K562 (cell line): ENCODE measurements around the gene CUTA. TPM values are rescaled to one million over a fixed set of nuclear protein-coding genes. Genes with fewer than 3 reads are reported as not detected.

Experiments used
- BACH1 ChIP-seq: fragments of 200-800 bp; sonication (Bioruptor generic); IDR thresholded peaks from 2 replicates; pipeline ENCODE4 v1.6.1; 2016; ENCODE audit warnings: missing genetic modification characterization, missing compliant biosample characterization
- BHLHE40 ChIP-seq: IDR thresholded peaks from 2 replicates; pipeline ENCODE4 v1.6.1; 2011; ENCODE audit warnings: low read length, improper control_type of control experiment
- CHD1 ChIP-seq: fragments of 200-600 bp; sonication (generic); IDR thresholded peaks from one replicate; pipeline ENCODE4 v1.6.1; 2012; ENCODE audit warnings: mild to moderate bottlenecking, moderate library complexity, low read length, inconsistent platforms
- EP400 ChIP-seq: fragments of 450-650 bp; IDR thresholded peaks from 2 replicates; pipeline ENCODE4 v1.6.1; 2017; ENCODE audit warnings: antibody characterized with exemption, mild to moderate bottlenecking, moderate library complexity
- FOXM1 ChIP-seq, 2 experiments: fragments of 450-650 bp in 1 of 2; sonication (generic) in 1 of 2; formaldehyde crosslinking in 1 of 2; IDR thresholded peaks; 2 replicates each; pipeline versions ENCODE4 v1.6.1 to v1.9.0; 2017 to 2022; ENCODE audit warnings: low read depth in 2 of 2, mild to moderate bottlenecking in 2 of 2, missing genetic modification reagents in 1 of 2, moderate library complexity in 1 of 2
- MXI1 ChIP-seq: IDR thresholded peaks from 2 replicates; pipeline ENCODE4 v1.6.1; 2011; ENCODE audit warnings: low read depth, mild to moderate bottlenecking, improper control_type of control experiment, low read length
- NR2C1 ChIP-seq, 2 experiments: fragments of 450-650 bp; IDR thresholded peaks; 2 replicates each; pipeline ENCODE4 v1.6.1; 2017; ENCODE audit warnings: mild to moderate bottlenecking in 2 of 2, antibody characterized with exemption in 1 of 2, inconsistent platforms in 1 of 2, missing compliant biosample characterization in 1 of 2, missing genetic modification characterization in 1 of 2
- PHF21A ChIP-seq: fragments of 450-650 bp; IDR thresholded peaks from 2 replicates; pipeline ENCODE4 v1.6.1; 2017; ENCODE audit warnings: low read depth, borderline replicate concordance
- ZBTB8A ChIP-seq: fragments of 450-650 bp; IDR thresholded peaks from 2 replicates; pipeline ENCODE4 v1.6.1; 2018; ENCODE audit warnings: mild to moderate bottlenecking, moderate library complexity; ENCODE audit not compliant: partially characterized antibody
- ZNF212 ChIP-seq: fragments of 450-650 bp; formaldehyde crosslinking; IDR thresholded peaks from 2 replicates; pipeline ENCODE4 v1.4.0; 2020; ENCODE audit warnings: mild to moderate bottlenecking
- ZNF224 ChIP-seq: sonication (generic); formaldehyde crosslinking; IDR thresholded peaks from 2 replicates; pipeline ENCODE4 v1.8.0; 2022; ENCODE audit warnings: mild to moderate bottlenecking, missing genetic modification reagents
- ZNF274 ChIP-seq: IDR thresholded peaks from 2 replicates; pipeline ENCODE4 v1.6.1; 2011; ENCODE audit warnings: low read depth, mild to moderate bottlenecking, low read length, moderate library complexity, borderline replicate concordance
- ZNF311 ChIP-seq: fragments of 250-450 bp; sonication (Bioruptor Pico); IDR thresholded peaks from 2 replicates; pipeline ENCODE4 v1.4.0; 2020; ENCODE audit warnings: mild to moderate bottlenecking, moderate library complexity
- ZNF41 ChIP-seq: fragments of 250-450 bp; sonication (Bioruptor Pico); conservative IDR thresholded peaks from 2 replicates; pipeline ENCODE4 v1.4.0; 2020; ENCODE audit warnings: mild to moderate bottlenecking
- ZNF445 ChIP-seq: fragments of 250-450 bp; sonication (Bioruptor Pico); IDR thresholded peaks from 2 replicates; pipeline ENCODE4 v1.4.0; 2020; ENCODE audit warnings: low read depth, mild to moderate bottlenecking, moderate library complexity
- ZNF75A ChIP-seq: fragments of 450-650 bp; formaldehyde crosslinking; IDR thresholded peaks from 2 replicates; pipeline ENCODE4 v1.4.0; 2020; ENCODE audit warnings: mild to moderate bottlenecking
- polyA plus RNA-seq, 8 experiments: library from polyadenylated mRNA; depleted of rRNA in 4 of 8; stranded (reverse) in 5 of 8; unstranded in 3 of 8; fragments of >200 nt; fragmentation: Nextera tagmentation in 2 of 8; fragmentation: Illumina TruSeq in 1 of 8; extraction: Ambion mirVana in 2 of 8; extraction: Trizol in 1 of 8; gene quantifications; 2 replicates each; pipeline versions ENCODE4 v1.2.1 to v1.2.3, GENCODE V29; 2011 to 2014; ENCODE audit warnings: inconsistent platforms in 1 of 8, missing spikeins in 1 of 8
- total RNA-seq, 7 experiments: library from RNA; depleted of rRNA in 6 of 7; stranded (reverse); fragments of >200 nt in 6 of 7; fragmentation: Illumina TruSeq in 2 of 7; extraction: Trizol in 2 of 7; gene quantifications; 2 replicates each; pipeline versions ENCODE4 v1.2.1 to v1.2.3, GENCODE V29; 2011 to 2021; ENCODE audit warnings: low replicate concordance in 1 of 7
- TF ChIP-seq, protein P1 (sequence below), 2 experiments: fragments of 450-650 bp in 1 of 2; IDR thresholded peaks; 2 replicates each; pipeline ENCODE4 v1.6.1; 2011 to 2017; ENCODE audit warnings: low read depth in 2 of 2, antibody characterized with exemption in 1 of 2, borderline replicate concordance in 1 of 2, low read length in 1 of 2, mild to moderate bottlenecking in 1 of 2, mixed read lengths in 1 of 2; ENCODE audit not compliant: control insufficient read depth in 1 of 2
- TF ChIP-seq, protein P2 (sequence below): sonication (generic); formaldehyde crosslinking; IDR thresholded peaks from 2 replicates; pipeline ENCODE4 v1.8.0; 2023; ENCODE audit warnings: mild to moderate bottlenecking, missing genetic modification reagents
- TF ChIP-seq, protein P3 (sequence below): fragments of 450-650 bp; formaldehyde crosslinking; IDR thresholded peaks from 2 replicates; pipeline ENCODE4 v1.4.0; 2020; ENCODE audit warnings: mild to moderate bottlenecking
- TF ChIP-seq, protein P4 (sequence below): fragments of 450-650 bp; IDR thresholded peaks from 2 replicates; pipeline ENCODE4 v1.6.1; 2017; ENCODE audit warnings: mild to moderate bottlenecking, moderate library complexity

CUTA gene
- total and polyA plus RNA-seq, 9 of the 15 experiments (the other 6 are each of a cell fraction or from before 2014, with no cell fraction given): 166 to 682 (median 310) TPM

DNA sequence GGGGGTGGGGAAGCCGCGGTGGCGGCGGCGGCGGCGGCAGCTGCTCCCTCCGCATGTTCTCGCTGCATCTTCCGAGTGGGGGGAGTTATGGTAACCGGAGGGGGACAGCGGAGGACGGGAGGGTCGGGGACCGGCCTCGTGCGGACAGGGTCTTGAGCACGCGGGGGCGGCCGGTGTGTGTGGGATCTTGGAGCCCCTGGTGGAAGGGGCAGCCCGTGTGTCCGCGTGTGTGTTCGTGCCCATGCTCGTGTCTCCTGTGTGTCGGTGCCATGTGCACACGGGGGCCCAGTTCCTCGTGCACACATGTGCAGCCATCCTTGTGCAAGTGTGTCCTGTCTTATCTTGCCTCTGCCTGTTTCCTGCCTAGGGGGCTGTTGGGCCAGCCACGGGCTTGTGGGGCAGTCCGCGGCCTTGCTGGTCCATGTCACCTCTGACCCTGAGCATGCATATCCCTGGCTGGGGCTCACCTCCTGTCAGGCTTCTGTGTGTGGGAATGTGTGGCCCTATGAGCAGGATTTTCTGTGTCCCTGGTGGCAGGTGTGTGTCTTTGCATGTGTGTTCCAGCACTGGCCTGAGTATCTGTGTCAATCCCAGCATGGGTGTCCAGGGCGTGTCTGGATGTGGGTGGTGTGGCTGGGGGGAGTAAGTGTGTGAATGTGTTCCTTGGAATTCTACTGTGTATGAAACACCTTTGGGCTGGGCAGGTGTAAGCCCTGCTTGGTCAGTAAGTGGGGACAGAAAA lies 10.5 kb upstream of the CUTA start (continued):
- TF ChIP-seq, protein P1, sequence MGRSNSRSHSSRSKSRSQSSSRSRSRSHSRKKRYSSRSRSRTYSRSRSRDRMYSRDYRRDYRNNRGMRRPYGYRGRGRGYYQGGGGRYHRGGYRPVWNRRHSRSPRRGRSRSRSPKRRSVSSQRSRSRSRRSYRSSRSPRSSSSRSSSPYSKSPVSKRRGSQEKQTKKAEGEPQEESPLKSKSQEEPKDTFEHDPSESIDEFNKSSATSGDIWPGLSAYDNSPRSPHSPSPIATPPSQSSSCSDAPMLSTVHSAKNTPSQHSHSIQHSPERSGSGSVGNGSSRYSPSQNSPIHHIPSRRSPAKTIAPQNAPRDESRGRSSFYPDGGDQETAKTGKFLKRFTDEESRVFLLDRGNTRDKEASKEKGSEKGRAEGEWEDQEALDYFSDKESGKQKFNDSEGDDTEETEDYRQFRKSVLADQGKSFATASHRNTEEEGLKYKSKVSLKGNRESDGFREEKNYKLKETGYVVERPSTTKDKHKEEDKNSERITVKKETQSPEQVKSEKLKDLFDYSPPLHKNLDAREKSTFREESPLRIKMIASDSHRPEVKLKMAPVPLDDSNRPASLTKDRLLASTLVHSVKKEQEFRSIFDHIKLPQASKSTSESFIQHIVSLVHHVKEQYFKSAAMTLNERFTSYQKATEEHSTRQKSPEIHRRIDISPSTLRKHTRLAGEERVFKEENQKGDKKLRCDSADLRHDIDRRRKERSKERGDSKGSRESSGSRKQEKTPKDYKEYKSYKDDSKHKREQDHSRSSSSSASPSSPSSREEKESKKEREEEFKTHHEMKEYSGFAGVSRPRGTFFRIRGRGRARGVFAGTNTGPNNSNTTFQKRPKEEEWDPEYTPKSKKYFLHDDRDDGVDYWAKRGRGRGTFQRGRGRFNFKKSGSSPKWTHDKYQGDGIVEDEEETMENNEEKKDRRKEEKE (IDR thresholded peaks at IDR 0.05; ENCODE audit: borderline replicate concordance in 1 of 2, control insufficient read depth in 1 of 2, low read depth in 2 of 2, low read length in 1 of 2): no peak
- TF ChIP-seq, protein P2, sequence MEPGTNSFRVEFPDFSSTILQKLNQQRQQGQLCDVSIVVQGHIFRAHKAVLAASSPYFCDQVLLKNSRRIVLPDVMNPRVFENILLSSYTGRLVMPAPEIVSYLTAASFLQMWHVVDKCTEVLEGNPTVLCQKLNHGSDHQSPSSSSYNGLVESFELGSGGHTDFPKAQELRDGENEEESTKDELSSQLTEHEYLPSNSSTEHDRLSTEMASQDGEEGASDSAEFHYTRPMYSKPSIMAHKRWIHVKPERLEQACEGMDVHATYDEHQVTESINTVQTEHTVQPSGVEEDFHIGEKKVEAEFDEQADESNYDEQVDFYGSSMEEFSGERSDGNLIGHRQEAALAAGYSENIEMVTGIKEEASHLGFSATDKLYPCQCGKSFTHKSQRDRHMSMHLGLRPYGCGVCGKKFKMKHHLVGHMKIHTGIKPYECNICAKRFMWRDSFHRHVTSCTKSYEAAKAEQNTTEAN (CRISPR knock-in tag): peak; percentile 95
- TF ChIP-seq ZNF224 (CRISPR knock-in tag) (peak; percentile 95), ZNF41 (CRISPR knock-in tag) (no peak), ZNF75A (CRISPR knock-in tag) (no peak), CHD1 (peak; percentile 41), ZBTB8A (no peak), MXI1 (peak; percentile 73; the same call in 1 of the 2 replicates), BHLHE40 (peak; percentile 74), EP400 (peak; percentile 94), PHF21A (peak; percentile 12; the same call in 1 of the 2 replicates), BACH1 (no peak), ZNF274 (no peak), ZNF311 (CRISPR knock-in tag) (no peak), ZNF445 (no peak), FOXM1 (IDR thresholded peaks at IDR 0.05; ENCODE audit: low read depth) (no peak), FOXM1 (CRISPR knock-in tag; IDR thresholded peaks at IDR 0.05; ENCODE audit: low read depth) (no peak), ZNF212 (CRISPR knock-in tag) (no peak), NR2C1 (IDR thresholded peaks at IDR 0.05) (peak; percentile 85), NR2C1 (tag; IDR thresholded peaks at IDR 0.05) (peak; percentile 90)
- TF ChIP-seq, protein P3, sequence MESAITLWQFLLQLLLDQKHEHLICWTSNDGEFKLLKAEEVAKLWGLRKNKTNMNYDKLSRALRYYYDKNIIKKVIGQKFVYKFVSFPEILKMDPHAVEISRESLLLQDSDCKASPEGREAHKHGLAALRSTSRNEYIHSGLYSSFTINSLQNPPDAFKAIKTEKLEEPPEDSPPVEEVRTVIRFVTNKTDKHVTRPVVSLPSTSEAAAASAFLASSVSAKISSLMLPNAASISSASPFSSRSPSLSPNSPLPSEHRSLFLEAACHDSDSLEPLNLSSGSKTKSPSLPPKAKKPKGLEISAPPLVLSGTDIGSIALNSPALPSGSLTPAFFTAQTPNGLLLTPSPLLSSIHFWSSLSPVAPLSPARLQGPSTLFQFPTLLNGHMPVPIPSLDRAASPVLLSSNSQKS (CRISPR knock-in tag): no peak
- TF ChIP-seq, protein P4, sequence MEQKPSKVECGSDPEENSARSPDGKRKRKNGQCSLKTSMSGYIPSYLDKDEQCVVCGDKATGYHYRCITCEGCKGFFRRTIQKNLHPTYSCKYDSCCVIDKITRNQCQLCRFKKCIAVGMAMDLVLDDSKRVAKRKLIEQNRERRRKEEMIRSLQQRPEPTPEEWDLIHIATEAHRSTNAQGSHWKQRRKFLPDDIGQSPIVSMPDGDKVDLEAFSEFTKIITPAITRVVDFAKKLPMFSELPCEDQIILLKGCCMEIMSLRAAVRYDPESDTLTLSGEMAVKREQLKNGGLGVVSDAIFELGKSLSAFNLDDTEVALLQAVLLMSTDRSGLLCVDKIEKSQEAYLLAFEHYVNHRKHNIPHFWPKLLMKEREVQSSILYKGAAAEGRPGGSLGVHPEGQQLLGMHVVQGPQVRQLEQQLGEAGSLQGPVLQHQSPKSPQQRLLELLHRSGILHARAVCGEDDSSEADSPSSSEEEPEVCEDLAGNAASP: no peak
